Heart left ventricle (tissue), 16 donors: ENCODE data around the gene RNF144B. TPM values are rescaled to one million over a fixed set of nuclear protein-coding genes. Genes with fewer than 3 reads are reported as not detected.

Source experiments
- ATAC-seq, 4 donors: fragments of 200-7000 bp; cut with Tn5 transposase; one replicate each; pipeline ENCODE4 v1.9.1; 2020 to 2022; ENCODE audit warnings: moderate library complexity in 4 of 4, mild to moderate bottlenecking in 3 of 4, moderate number of reproducible peaks in 1 of 4
- DNase-seq, 5 donors: peaks; one replicate each; pipeline ENCODE4 v3.0.0-alpha.2; 2020
- H3K27ac ChIP-seq, 12 donors: fragments of 200-600 bp; sonication (generic) in 4 of 12; one replicate each; pipeline versions ENCODE4 v1.5.0 to v1.8.0; 2016 to 2022; ENCODE audit warnings: mild to moderate bottlenecking in 2 of 12
- H3K27me3 ChIP-seq, 9 donors: fragments of 200-600 bp; sonication (generic) in 2 of 9; one replicate each; pipeline versions ENCODE4 v1.5.1 to v1.8.0; 2016 to 2022; ENCODE audit warnings: mild to moderate bottlenecking in 3 of 9
- H3K36me3 ChIP-seq, 9 donors: fragments of 200-600 bp; sonication (generic) in 2 of 9; one replicate each; pipeline versions ENCODE4 v1.5.0 to v1.8.0; 2018 to 2022; ENCODE audit warnings: mild to moderate bottlenecking in 2 of 9
- H3K4me1 ChIP-seq, 12 donors: fragments of 200-600 bp; sonication (generic) in 4 of 12; one replicate each; pipeline versions ENCODE4 v1.5.0 to v1.8.0; 2016 to 2022; ENCODE audit warnings: mild to moderate bottlenecking in 3 of 12
- H3K4me3 ChIP-seq, 12 donors: fragments of 200-600 bp; sonication (generic) in 4 of 12; one replicate each; pipeline versions ENCODE4 v1.5.0 to v1.8.0; 2017 to 2022; ENCODE audit warnings: mild to moderate bottlenecking in 9 of 12, moderate library complexity in 4 of 12
- H3K9me3 ChIP-seq, 12 donors: fragments of 200-600 bp; sonication (generic) in 4 of 12; one replicate each; pipeline versions ENCODE4 v1.5.0 to v1.8.0; 2016 to 2022; ENCODE audit warnings: mild to moderate bottlenecking in 1 of 12
- POLR2A ChIP-seq, 2 donors: fragments of 450-650 bp; IDR thresholded peaks; one replicate each; pipeline ENCODE4 v1.6.1; 2017; ENCODE audit warnings: antibody characterized with exemption in 2 of 2, mild to moderate bottlenecking in 2 of 2, moderate library complexity in 2 of 2
- WGBS, 4 donors: extraction: QIAGEN DNeasy Blood & Tissue Kit in 2 of 4; methylation state at CpG; one replicate each; pipeline versions ENCODE4 v1.1.5 to v1.1.7; 2013 to 2018; 5-methylcytosine and 5-hydroxymethylcytosine counted together
- intact Hi-C, 10 donors: fragments of 100-400 bp; cut with DNase I; formaldehyde crosslinking; loops; one replicate each; pipeline versions ENCODE4 v1.11.1 to v1.14.2; 2022
- polyA plus RNA-seq, 2 donors: library from polyadenylated mRNA; stranded (reverse); fragments of 200-250 nt; gene quantifications; one replicate each; pipeline ENCODE4 v1.2.3, GENCODE V29; 2013
- total RNA-seq, 9 donors: library from RNA; depleted of rRNA in 2 of 9; stranded (reverse); fragments of >200 nt in 2 of 9; fragmentation: NEBNext Ultra II Directional in 3 of 9; extraction: Animal tissue kit (Norgen Biotek cat#: 25700) in 3 of 9; gene quantifications; one replicate each; pipeline versions ENCODE4 v1.1.0 to v1.2.4, GENCODE V29; 2016 to 2023
- TF ChIP-seq, protein P1 (sequence below), 12 donors: fragments of 200-600 bp; sonication (generic) in 4 of 12; IDR thresholded peaks; one replicate each; pipeline versions ENCODE4 v1.5.0 to v1.8.0; 2018 to 2022; ENCODE audit warnings: antibody characterized with exemption in 12 of 12, mild to moderate bottlenecking in 5 of 12
- donor health status: ischemic (EF 13 %, LVEDD 7.1; RV severe dilation, severe dysfunction).
- donor health status: healthy with polysubstance abuse.
- donor health status: DM: no; HTN: yes; CAD: no.
- donor health status: DM: no; HTN: no; CAD: no.
- donor health status: ischemic (EF 25% LVEDD 6.9; RV normal size, moderate dysfunction).
- donor health status: ischemic (EF 25% LVEDD 5.7; RV mildly dilated, moderate dysfunction).
- donor health status: healthy.
- donor health status: DM: yes; HTN: yes; CAD: no.
- donor health status: ischemic (EF 35%, LVEDD 5.7; RV mildly dilated, moderate dysfunction).
- donor health status: nonischemic (EF 11% LVEDD 7.7; RV severe dilation, severe dysfunction).
- donor health status: DM: yes; HTN: yes; CAD: no.
- donor health status: PGD.
- donor health status: ischemic (EF 29% LVEDD 5.4; RV normal size, mild dysfunction).
- donor health status: nonischemic (EF 23%, LVEDD 6.1; RV moderate dilation, normal function).

RNF144B gene
- total and polyA plus RNA-seq, 11 donors: 6.1 to 20.7 (median 9.6) TPM

DNA sequence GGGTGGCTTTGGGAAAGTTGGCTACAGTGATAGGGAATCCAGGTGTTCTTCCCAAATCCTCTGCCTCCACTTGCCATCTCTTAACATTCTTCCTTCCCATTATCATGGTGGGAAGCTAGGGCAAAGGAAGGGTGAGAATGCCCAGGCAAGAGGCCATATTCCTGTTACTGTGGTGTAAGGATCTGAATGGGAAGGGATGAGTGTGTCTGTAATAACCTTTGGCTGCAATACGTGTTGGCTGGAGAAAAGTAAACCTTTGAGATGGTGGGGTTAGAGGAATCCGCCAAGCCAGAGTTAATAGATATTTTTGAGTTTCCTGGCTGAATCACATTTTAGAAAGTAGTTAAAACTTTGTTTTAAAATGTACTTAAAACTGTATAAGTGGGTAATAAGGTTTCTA is 45.9 kb downstream of the RNF144B start:
- 86 to 94% (median 91%) methylated on average over 2 of the region's 2 CpGs for WGBS, 4 donors
- no peak for DNase-seq
- intact Hi-C loops: no loop called here
- Histone ChIP-seq H3K9me3 (no peaks in the 10 kb centered on the region), H3K36me3 (peaks cover 0 to 23% (median 0%) of the 10 kb centered on the region in 9 donors), H3K4me3 (no peak overlapping the region), H3K27ac (no peak overlapping the region), H3K4me1 (peaks cover 0 to 43% (median 8%) of the 10 kb centered on the region in 12 donors), H3K27me3 (no peaks in the 10 kb centered on the region)
- no peak for ATAC-seq
- TF ChIP-seq POLR2A (IDR thresholded peaks at IDR 0.05): no peak
- TF ChIP-seq, protein P1, sequence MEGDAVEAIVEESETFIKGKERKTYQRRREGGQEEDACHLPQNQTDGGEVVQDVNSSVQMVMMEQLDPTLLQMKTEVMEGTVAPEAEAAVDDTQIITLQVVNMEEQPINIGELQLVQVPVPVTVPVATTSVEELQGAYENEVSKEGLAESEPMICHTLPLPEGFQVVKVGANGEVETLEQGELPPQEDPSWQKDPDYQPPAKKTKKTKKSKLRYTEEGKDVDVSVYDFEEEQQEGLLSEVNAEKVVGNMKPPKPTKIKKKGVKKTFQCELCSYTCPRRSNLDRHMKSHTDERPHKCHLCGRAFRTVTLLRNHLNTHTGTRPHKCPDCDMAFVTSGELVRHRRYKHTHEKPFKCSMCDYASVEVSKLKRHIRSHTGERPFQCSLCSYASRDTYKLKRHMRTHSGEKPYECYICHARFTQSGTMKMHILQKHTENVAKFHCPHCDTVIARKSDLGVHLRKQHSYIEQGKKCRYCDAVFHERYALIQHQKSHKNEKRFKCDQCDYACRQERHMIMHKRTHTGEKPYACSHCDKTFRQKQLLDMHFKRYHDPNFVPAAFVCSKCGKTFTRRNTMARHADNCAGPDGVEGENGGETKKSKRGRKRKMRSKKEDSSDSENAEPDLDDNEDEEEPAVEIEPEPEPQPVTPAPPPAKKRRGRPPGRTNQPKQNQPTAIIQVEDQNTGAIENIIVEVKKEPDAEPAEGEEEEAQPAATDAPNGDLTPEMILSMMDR (IDR thresholded peaks at IDR 0.05): no peak

DNA sequence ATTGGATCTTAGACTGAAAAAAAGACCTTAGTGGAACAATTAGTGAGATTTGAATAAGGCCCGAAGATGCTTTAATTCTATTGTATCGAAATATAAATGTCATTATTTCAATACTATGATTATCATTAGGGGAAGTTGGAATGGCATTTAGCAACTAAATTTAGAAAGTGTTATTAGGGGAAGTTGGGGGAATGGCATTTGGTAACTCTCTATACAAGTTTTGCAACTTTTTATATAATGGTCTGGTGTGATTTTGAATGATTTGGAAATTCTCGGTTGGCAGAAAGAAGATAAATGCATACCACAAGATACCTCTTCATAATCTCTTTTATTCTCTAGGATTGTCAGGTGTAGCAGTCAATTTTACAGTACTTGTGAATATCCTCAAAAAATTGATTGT is 49.2 kb downstream of the RNF144B start:
- no peak overlapping the region for H3K4me3 ChIP-seq
- H3K27me3 ChIP-seq: no peaks in the 10 kb centered on the region
- H3K4me1 ChIP-seq: peaks cover 0 to 61% (median 4%) of the 10 kb centered on the region in 12 donors
- ATAC-seq (no peak), DNase-seq (no peak)
- H3K27ac ChIP-seq: peak overlapping the region in 1 of 12 donors; percentile 18
- H3K9me3 ChIP-seq: no peaks in the 10 kb centered on the region
- WGBS, 4 donors: 88 to 94% (median 91%) methylated on average over 3 of the region's 3 CpGs
- intact Hi-C loops: no loop called here
- no peak for TF ChIP-seq POLR2A (IDR thresholded peaks at IDR 0.05)
- TF ChIP-seq, protein P1 (IDR thresholded peaks at IDR 0.05): no peak
- peaks cover 0 to 5% (median 0%) of the 10 kb centered on the region in 9 donors for H3K36me3 ChIP-seq

DNA sequence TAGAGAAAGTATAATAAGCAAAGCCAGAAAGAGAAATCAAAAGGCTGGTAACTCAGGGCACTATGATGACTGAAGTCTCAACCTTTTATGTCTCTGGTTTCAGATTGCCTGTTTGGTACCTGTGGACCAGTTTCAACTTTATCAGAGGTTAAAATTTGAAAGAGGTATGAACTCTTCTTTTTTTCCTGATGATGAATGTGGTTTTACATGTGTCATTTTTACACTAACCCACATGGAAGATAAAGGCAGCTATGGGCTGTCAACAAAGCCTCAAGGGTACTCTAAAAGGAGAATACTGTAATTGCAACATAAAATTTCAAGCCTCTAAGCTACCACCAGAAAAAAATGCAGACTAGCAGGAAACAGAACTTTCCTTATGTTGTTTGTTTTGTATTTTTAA is 52.4 kb downstream of the RNF144B start:
- TF ChIP-seq POLR2A (IDR thresholded peaks at IDR 0.05): no peak
- TF ChIP-seq, protein P1 (IDR thresholded peaks at IDR 0.05): no peak
- DNase-seq: no peak
- H3K27me3 ChIP-seq: no peaks in the 10 kb centered on the region
- peak overlapping the region in 1 of 12 donors; percentile 8 for H3K27ac ChIP-seq
- no peaks in the 10 kb centered on the region for H3K9me3 ChIP-seq
- ATAC-seq: no peak
- peaks cover 0 to 5% (median 0%) of the 10 kb centered on the region in 9 donors for H3K36me3 ChIP-seq
- H3K4me3 ChIP-seq: no peak overlapping the region
- peaks cover 0 to 58% (median 3%) of the 10 kb centered on the region in 12 donors for H3K4me1 ChIP-seq
- intact Hi-C loops: no loop called here

DNA sequence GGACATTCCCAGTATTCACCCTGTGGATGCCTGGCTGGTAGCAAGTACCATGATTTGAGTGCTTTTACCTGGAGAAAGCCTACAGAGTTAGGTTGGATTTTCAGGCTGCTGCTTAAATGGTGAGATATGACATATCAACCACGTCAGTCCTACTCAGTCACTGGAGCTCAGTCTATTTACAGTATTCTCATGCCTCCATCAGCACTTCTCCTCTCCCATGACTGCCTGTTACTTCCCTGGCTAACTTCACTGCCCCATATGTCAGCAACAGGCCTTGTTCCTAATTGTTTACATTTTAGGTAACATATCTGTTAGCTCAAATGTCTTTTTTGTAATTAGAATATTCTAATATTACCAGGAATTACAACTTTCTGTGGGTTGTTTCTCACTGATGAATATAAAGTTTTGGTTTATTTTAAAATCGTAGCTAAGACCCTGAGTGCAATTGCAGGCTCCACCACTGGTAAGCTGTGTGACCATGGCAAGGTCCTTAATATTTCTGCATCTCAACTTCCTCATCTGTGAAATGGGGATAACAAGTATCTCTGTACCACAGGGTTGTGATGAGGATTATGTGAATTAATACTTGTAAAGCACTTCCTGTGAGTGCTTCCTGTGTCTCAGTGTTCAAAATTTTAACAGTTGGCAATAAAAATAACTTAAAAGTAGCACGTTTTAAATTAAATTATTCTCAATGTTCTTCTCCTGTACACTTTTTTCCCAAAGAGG is 54.3 kb downstream of the RNF144B start:
- DNase-seq (no peak), ATAC-seq (no peak)
- WGBS, 4 donors: 53 to 79% (median 70%) methylated on average over 3 of the region's 3 CpGs
- H3K27ac ChIP-seq: peak overlapping the region in 1 of 12 donors; percentile 30
- no peaks in the 10 kb centered on the region for H3K27me3 ChIP-seq
- H3K4me1 ChIP-seq: peaks cover 0 to 67% (median 4%) of the 10 kb centered on the region in 12 donors
- no peaks in the 10 kb centered on the region for H3K9me3 ChIP-seq
- intact Hi-C loops: no loop called here
- no peak overlapping the region for H3K4me3 ChIP-seq
- TF ChIP-seq, protein P1 (IDR thresholded peaks at IDR 0.05): no peak
- TF ChIP-seq POLR2A (IDR thresholded peaks at IDR 0.05): no peak
- peaks cover 0 to 5% (median 0%) of the 10 kb centered on the region in 9 donors for H3K36me3 ChIP-seq
